K562 (cell line): ENCODE measurements around the gene CRYZL1. TPM values are rescaled to one million over a fixed set of nuclear protein-coding genes. Genes with fewer than 3 reads are reported as not detected.

Experiments used
- CEBPZ ChIP-seq: fragments of 150-350 bp; IDR thresholded peaks from 2 replicates; pipeline ENCODE4 v1.6.1; 2014; ENCODE audit warnings: low read depth, mild to moderate bottlenecking, low read length, borderline replicate concordance
- FOXM1 ChIP-seq, 2 experiments: fragments of 450-650 bp in 1 of 2; sonication (generic) in 1 of 2; formaldehyde crosslinking in 1 of 2; IDR thresholded peaks; 2 replicates each; pipeline versions ENCODE4 v1.6.1 to v1.9.0; 2017 to 2022; ENCODE audit warnings: low read depth in 2 of 2, mild to moderate bottlenecking in 2 of 2, missing genetic modification reagents in 1 of 2, moderate library complexity in 1 of 2
- NFXL1 ChIP-seq: fragments of 450-650 bp; formaldehyde crosslinking; IDR thresholded peaks from 2 replicates; pipeline ENCODE4 v1.4.0; 2021; ENCODE audit warnings: mild to moderate bottlenecking
- PHF20 ChIP-seq: fragments of 450-650 bp; IDR thresholded peaks from 2 replicates; pipeline ENCODE4 v1.6.1; 2018; ENCODE audit not compliant: partially characterized antibody
- RREB1 ChIP-seq: fragments of 250-450 bp; sonication (Bioruptor Pico); IDR thresholded peaks from 2 replicates; pipeline ENCODE4 v1.4.0; 2020
- STAT5B ChIP-seq: fragments of 250-450 bp; sonication (Bioruptor Pico); IDR thresholded peaks from 2 replicates; pipeline ENCODE4 v1.8.0; 2021; ENCODE audit warnings: mild to moderate bottlenecking, inconsistent platforms
- ZBTB33 ChIP-seq: sonication (generic); formaldehyde crosslinking; IDR thresholded peaks from 2 replicates; pipeline ENCODE4 v1.8.1; 2023; ENCODE audit warnings: mild to moderate bottlenecking, missing genetic modification reagents
- ZBTB43 ChIP-seq: sonication (generic); formaldehyde crosslinking; IDR thresholded peaks from 2 replicates; pipeline ENCODE4 v1.8.0; 2023; ENCODE audit warnings: mild to moderate bottlenecking, missing genetic modification reagents
- polyA plus RNA-seq, 8 experiments: library from polyadenylated mRNA; depleted of rRNA in 4 of 8; stranded (reverse) in 5 of 8; unstranded in 3 of 8; fragments of >200 nt; fragmentation: Nextera tagmentation in 2 of 8; fragmentation: Illumina TruSeq in 1 of 8; extraction: Ambion mirVana in 2 of 8; extraction: Trizol in 1 of 8; gene quantifications; 2 replicates each; pipeline versions ENCODE4 v1.2.1 to v1.2.3, GENCODE V29; 2011 to 2014; ENCODE audit warnings: inconsistent platforms in 1 of 8, missing spikeins in 1 of 8
- total RNA-seq, 7 experiments: library from RNA; depleted of rRNA in 6 of 7; stranded (reverse); fragments of >200 nt in 6 of 7; fragmentation: Illumina TruSeq in 2 of 7; extraction: Trizol in 2 of 7; gene quantifications; 2 replicates each; pipeline versions ENCODE4 v1.2.1 to v1.2.3, GENCODE V29; 2011 to 2021; ENCODE audit warnings: low replicate concordance in 1 of 7
- TF ChIP-seq, protein P1 (sequence below), 2 experiments: fragments of 200-800 bp in 1 of 2; sonication (Bioruptor generic) in 1 of 2; sonication (generic) in 1 of 2; formaldehyde crosslinking in 1 of 2; IDR thresholded peaks in 1 of 2; conservative IDR thresholded peaks in 1 of 2; 2 replicates each; pipeline versions ENCODE4 v1.5.0 to v1.6.1; 2016 to 2020; ENCODE audit warnings: missing compliant biosample characterization in 1 of 2, missing genetic modification characterization in 1 of 2, missing genetic modification reagents in 1 of 2

Gene CRYZL1
- total and polyA plus RNA-seq, 9 of the 15 experiments (the other 6 are each of a cell fraction or from before 2014, with no cell fraction given), result 19.9 to 98.2 (median 39.2) TPM

- no peak for TF ChIP-seq PHF20
- TF ChIP-seq, protein P1, sequence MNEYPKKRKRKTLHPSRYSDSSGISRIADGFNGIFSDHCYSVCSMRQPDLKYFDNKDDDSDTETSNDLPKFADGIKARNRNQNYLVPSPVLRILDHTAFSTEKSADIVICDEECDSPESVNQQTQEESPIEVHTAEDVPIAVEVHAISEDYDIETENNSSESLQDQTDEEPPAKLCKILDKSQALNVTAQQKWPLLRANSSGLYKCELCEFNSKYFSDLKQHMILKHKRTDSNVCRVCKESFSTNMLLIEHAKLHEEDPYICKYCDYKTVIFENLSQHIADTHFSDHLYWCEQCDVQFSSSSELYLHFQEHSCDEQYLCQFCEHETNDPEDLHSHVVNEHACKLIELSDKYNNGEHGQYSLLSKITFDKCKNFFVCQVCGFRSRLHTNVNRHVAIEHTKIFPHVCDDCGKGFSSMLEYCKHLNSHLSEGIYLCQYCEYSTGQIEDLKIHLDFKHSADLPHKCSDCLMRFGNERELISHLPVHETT (CRISPR knock-in tag; conservative IDR thresholded peaks at IDR 0.05 in 1 of 2, IDR thresholded peaks at IDR 0.05 in 1 of 2), result peak in 1 of 2 experiments; percentile 40; a peak in 1 of 4 replicates
- no peak for TF ChIP-seq FOXM1 (IDR thresholded peaks at IDR 0.05; ENCODE audit: low read depth)
- no peak; the same call in 1 of the 2 replicates for TF ChIP-seq FOXM1 (CRISPR knock-in tag; IDR thresholded peaks at IDR 0.05; ENCODE audit: low read depth)
- TF ChIP-seq ZBTB43 (CRISPR knock-in tag), result no peak
- TF ChIP-seq ZBTB33 (CRISPR knock-in tag), result peak; percentile 5; the same call in 1 of the 2 replicates
- no peak for TF ChIP-seq CEBPZ
- no peak for TF ChIP-seq STAT5B (CRISPR knock-in tag)
- TF ChIP-seq NFXL1 (CRISPR knock-in tag), result no peak
- peak; percentile 66; the same call in 1 of the 2 replicates for TF ChIP-seq RREB1 (CRISPR knock-in tag)
Observed at GRCh38 chr21:33588485-33589335, 52.8 kb downstream of the CRYZL1 start, which contains the start of gene DONSON (continued).
